Stimulated activated naive B cell treated with anti-CD40 and anti-IgM and Interleukin-4, amounts not matched to agents 10 μg/mL and 1 μg/mL and 100 μg/mL, for 72 hours (primary cell): ENCODE measurements around the gene AJAP1.

ENCODE experiments used
- ATAC-seq, 2 donors: fragments of 150-1000 bp; cut with Tn5 transposase; replicated peaks; 2 replicates each; pipeline ENCODE4 v1.10.0; 2021; ENCODE audit warnings: moderate library complexity in 1 of 2
- DNase-seq: peaks from one replicate; pipeline ENCODE4 v3.0.0; 2021
- H3K27ac Mint-ChIP-seq: one replicate; pipeline ENCODE4 v1.8.0; 2022; ENCODE audit warnings: mild to moderate bottlenecking, mixed read lengths
- H3K27me3 Mint-ChIP-seq, 2 donors: one replicate each; pipeline ENCODE4 v1.8.0; 2022; ENCODE audit warnings: mixed read lengths in 2 of 2
- H3K36me3 Mint-ChIP-seq, 2 donors: one replicate each; pipeline ENCODE4 v1.8.0; 2022; ENCODE audit warnings: mixed read lengths in 2 of 2, mild to moderate bottlenecking in 1 of 2
- H3K4me1 Mint-ChIP-seq, 2 donors: one replicate each; pipeline ENCODE4 v1.8.0; 2022; ENCODE audit warnings: mixed read lengths in 2 of 2, mild to moderate bottlenecking in 1 of 2
- H3K4me3 Mint-ChIP-seq, 2 donors: one replicate each; pipeline ENCODE4 v1.8.0; 2022; ENCODE audit warnings: mild to moderate bottlenecking in 2 of 2, mixed read lengths in 2 of 2, moderate library complexity in 1 of 2
- H3K9me3 Mint-ChIP-seq, 2 donors: one replicate each; pipeline ENCODE4 v1.8.0; 2022; ENCODE audit warnings: mixed read lengths in 2 of 2, mild to moderate bottlenecking in 1 of 2

AJAP1 gene

GRCh38 chr1:4770713-4771112 lies 116.3 kb downstream of the AJAP1 start:
- Mint-ChIP-seq H3K9me3 (no peaks in the 10 kb centered on the region), H3K36me3 (no peaks in the 10 kb centered on the region), H3K27me3 (peaks cover 0 to 3% of the 10 kb centered on the region in 2 donors), H3K4me1 (no peaks in the 10 kb centered on the region), H3K4me3 (no peak overlapping the region), H3K27ac (no peak overlapping the region)
- ATAC-seq (no peak), DNase-seq (no peak)

GRCh38 chr1:4771267-4771666 lies 116.9 kb downstream of the AJAP1 start:
- peaks cover 0 to 3% of the 10 kb centered on the region in 2 donors for H3K27me3 Mint-ChIP-seq
- no peaks in the 10 kb centered on the region for H3K36me3 Mint-ChIP-seq
- no peak overlapping the region for H3K4me3 Mint-ChIP-seq
- H3K4me1 Mint-ChIP-seq = no peaks in the 10 kb centered on the region
- no peak overlapping the region for H3K27ac Mint-ChIP-seq
- ATAC-seq = no peak
- no peak for DNase-seq
- no peaks in the 10 kb centered on the region for H3K9me3 Mint-ChIP-seq

- DNase-seq = no peak
- Mint-ChIP-seq H3K4me1 (no peaks in the 10 kb centered on the region), H3K4me3 (no peak overlapping the region), H3K9me3 (no peaks in the 10 kb centered on the region), H3K27ac (no peak overlapping the region), H3K27me3 (peaks cover 0 to 3% of the 10 kb centered on the region in 2 donors), H3K36me3 (no peaks in the 10 kb centered on the region)
- ATAC-seq = no peak
Measured at GRCh38 chr1:4771721-4772120, 117.3 kb downstream of the AJAP1 start.

- H3K4me3 Mint-ChIP-seq = no peak overlapping the region
- DNase-seq (no peak), ATAC-seq (no peak)
- H3K4me1 Mint-ChIP-seq = no peaks in the 10 kb centered on the region
- H3K27ac Mint-ChIP-seq = no peak overlapping the region
- peaks cover 0 to 3% of the 10 kb centered on the region in 2 donors for H3K27me3 Mint-ChIP-seq
- H3K9me3 Mint-ChIP-seq = no peaks in the 10 kb centered on the region
- no peaks in the 10 kb centered on the region for H3K36me3 Mint-ChIP-seq
Measured at GRCh38 chr1:4772294-4773010, 118.0 kb downstream of the AJAP1 start.

GRCh38 chr1:4773226-4773625 lies 118.8 kb downstream of the AJAP1 start:
- Mint-ChIP-seq H3K9me3 (no peaks in the 10 kb centered on the region), H3K4me1 (no peaks in the 10 kb centered on the region), H3K27me3 (peaks cover 0 to 3% of the 10 kb centered on the region in 2 donors), H3K27ac (no peak overlapping the region), H3K4me3 (no peak overlapping the region), H3K36me3 (no peaks in the 10 kb centered on the region)
- ATAC-seq (no peak), DNase-seq (no peak)

- Mint-ChIP-seq H3K4me3 (no peak overlapping the region), H3K9me3 (no peaks in the 10 kb centered on the region), H3K36me3 (no peaks in the 10 kb centered on the region), H3K4me1 (no peaks in the 10 kb centered on the region), H3K27me3 (peaks cover 0 to 3% of the 10 kb centered on the region in 2 donors), H3K27ac (no peak overlapping the region)
- no peak for ATAC-seq
- DNase-seq = no peak
Measured at GRCh38 chr1:4775506-4775905, 121.1 kb downstream of the AJAP1 start.

- ATAC-seq = no peak
Measured at GRCh38 chr1:4778056-4778455, 123.6 kb downstream of the AJAP1 start.

GRCh38 chr1:4781646-4782045 lies 127.2 kb downstream of the AJAP1 start:
- no peak overlapping the region for H3K4me3 Mint-ChIP-seq
- no peaks in the 10 kb centered on the region for H3K27me3 Mint-ChIP-seq
- no peak overlapping the region for H3K27ac Mint-ChIP-seq
- ATAC-seq = no peak
- H3K4me1 Mint-ChIP-seq = no peaks in the 10 kb centered on the region
- no peaks in the 10 kb centered on the region for H3K36me3 Mint-ChIP-seq
- DNase-seq = no peak
- H3K9me3 Mint-ChIP-seq = no peaks in the 10 kb centered on the region

More at GRCh38 chr1:4778056-4778455, 123.6 kb downstream of the AJAP1 start:
- H3K9me3 Mint-ChIP-seq = no peaks in the 10 kb centered on the region
- no peaks in the 10 kb centered on the region for H3K36me3 Mint-ChIP-seq
- H3K4me3 Mint-ChIP-seq = no peak overlapping the region
- no peak overlapping the region for H3K27ac Mint-ChIP-seq
- H3K27me3 Mint-ChIP-seq = peaks cover 0 to 3% of the 10 kb centered on the region in 2 donors
- H3K4me1 Mint-ChIP-seq = no peaks in the 10 kb centered on the region
- DNase-seq = no peak

GRCh38 chr1:4784761-4785160 lies 130.4 kb downstream of the AJAP1 start:
- ATAC-seq = no peak
- peaks cover 4% of the 10 kb centered on the region in 2 donors for H3K27me3 Mint-ChIP-seq
- no peaks in the 10 kb centered on the region for H3K36me3 Mint-ChIP-seq
- no peak overlapping the region for H3K4me3 Mint-ChIP-seq
- no peak overlapping the region for H3K27ac Mint-ChIP-seq
- no peak for DNase-seq
- peaks cover 0 to 3% of the 10 kb centered on the region in 2 donors for H3K9me3 Mint-ChIP-seq
- H3K4me1 Mint-ChIP-seq = no peaks in the 10 kb centered on the region

- no peak for ATAC-seq
- Mint-ChIP-seq H3K9me3 (peaks cover 0 to 3% of the 10 kb centered on the region in 2 donors), H3K36me3 (no peaks in the 10 kb centered on the region), H3K4me1 (no peaks in the 10 kb centered on the region), H3K4me3 (no peak overlapping the region), H3K27ac (no peak overlapping the region), H3K27me3 (peaks cover 4 to 8% of the 10 kb centered on the region in 2 donors)
- no peak for DNase-seq
Measured at GRCh38 chr1:4786055-4786454, 131.6 kb downstream of the AJAP1 start.

- H3K4me3 Mint-ChIP-seq = no peak overlapping the region
- ATAC-seq (no peak), DNase-seq (no peak)
- H3K4me1 Mint-ChIP-seq = no peaks in the 10 kb centered on the region
- H3K9me3 Mint-ChIP-seq = peaks cover 0 to 3% of the 10 kb centered on the region in 2 donors
- no peak overlapping the region for H3K27ac Mint-ChIP-seq
- H3K36me3 Mint-ChIP-seq = no peaks in the 10 kb centered on the region
- peaks cover 4 to 8% of the 10 kb centered on the region in 2 donors for H3K27me3 Mint-ChIP-seq
Measured at GRCh38 chr1:4787551-4787950, 133.1 kb downstream of the AJAP1 start.

GRCh38 chr1:4792565-4792964 lies 138.2 kb downstream of the AJAP1 start:
- Mint-ChIP-seq H3K4me3 (no peak overlapping the region), H3K4me1 (peaks cover 0 to 17% of the 10 kb centered on the region in 2 donors), H3K9me3 (no peaks in the 10 kb centered on the region), H3K27me3 (peaks cover 0 to 8% of the 10 kb centered on the region in 2 donors), H3K36me3 (no peaks in the 10 kb centered on the region), H3K27ac (no peak overlapping the region)
- no peak for ATAC-seq
- no peak for DNase-seq

GRCh38 chr1:4794020-4794780 lies 139.8 kb downstream of the AJAP1 start:
- H3K27me3 Mint-ChIP-seq = peaks cover 0 to 8% of the 10 kb centered on the region in 2 donors
- DNase-seq (no peak), ATAC-seq (no peak)
- no peak overlapping the region for H3K27ac Mint-ChIP-seq
- no peak overlapping the region for H3K4me3 Mint-ChIP-seq
- peaks cover 0 to 17% of the 10 kb centered on the region in 2 donors for H3K4me1 Mint-ChIP-seq
- H3K36me3 Mint-ChIP-seq = no peaks in the 10 kb centered on the region
- peaks cover 0 to 5% of the 10 kb centered on the region in 2 donors for H3K9me3 Mint-ChIP-seq

GRCh38 chr1:4796161-4797015 lies 142.0 kb downstream of the AJAP1 start:
- Mint-ChIP-seq H3K9me3 (peaks cover 0 to 7% of the 10 kb centered on the region in 2 donors), H3K27ac (peak overlapping the region; percentile 31), H3K36me3 (no peaks in the 10 kb centered on the region), H3K4me3 (peak overlapping the region in 1 of 2 donors; percentile 8), H3K27me3 (peaks cover 4 to 6% of the 10 kb centered on the region in 2 donors), H3K4me1 (peaks cover 0 to 17% of the 10 kb centered on the region in 2 donors)
- ATAC-seq (peak; percentile 75 to 94), DNase-seq (peak; percentile 11)
